ENCODE data around the gene OLAH.
"Not testable (repeated sequence)": the region's sequence is repeated elsewhere in the genome, so short reads cannot be mapped to it uniquely, and the experiment has no call there.

GRCh38 chr10:15020966-15021365 is 22.8 kb upstream of the OLAH start:
- not testable (repeated sequence) for TF ChIP-seq POLR2A (IDR thresholded peaks at IDR 0.05)
- TF ChIP-seq, protein P1, sequence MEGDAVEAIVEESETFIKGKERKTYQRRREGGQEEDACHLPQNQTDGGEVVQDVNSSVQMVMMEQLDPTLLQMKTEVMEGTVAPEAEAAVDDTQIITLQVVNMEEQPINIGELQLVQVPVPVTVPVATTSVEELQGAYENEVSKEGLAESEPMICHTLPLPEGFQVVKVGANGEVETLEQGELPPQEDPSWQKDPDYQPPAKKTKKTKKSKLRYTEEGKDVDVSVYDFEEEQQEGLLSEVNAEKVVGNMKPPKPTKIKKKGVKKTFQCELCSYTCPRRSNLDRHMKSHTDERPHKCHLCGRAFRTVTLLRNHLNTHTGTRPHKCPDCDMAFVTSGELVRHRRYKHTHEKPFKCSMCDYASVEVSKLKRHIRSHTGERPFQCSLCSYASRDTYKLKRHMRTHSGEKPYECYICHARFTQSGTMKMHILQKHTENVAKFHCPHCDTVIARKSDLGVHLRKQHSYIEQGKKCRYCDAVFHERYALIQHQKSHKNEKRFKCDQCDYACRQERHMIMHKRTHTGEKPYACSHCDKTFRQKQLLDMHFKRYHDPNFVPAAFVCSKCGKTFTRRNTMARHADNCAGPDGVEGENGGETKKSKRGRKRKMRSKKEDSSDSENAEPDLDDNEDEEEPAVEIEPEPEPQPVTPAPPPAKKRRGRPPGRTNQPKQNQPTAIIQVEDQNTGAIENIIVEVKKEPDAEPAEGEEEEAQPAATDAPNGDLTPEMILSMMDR (IDR thresholded peaks at IDR 0.05 in 8 of 11, conservative IDR thresholded peaks at IDR 0.05 in 3 of 11) = not testable (repeated sequence)

All from spleen (tissue), 7 donors.